HG02571 (cell line): ENCODE data around the gene CBX6.
"Not testable (repeated sequence)": the region's sequence is repeated elsewhere in the genome, so short reads cannot be mapped to it uniquely, and the experiment has no call there.

Source experiments
- ATAC-seq: cut with Tn5 transposase; IDR thresholded peaks from one replicate; pipeline ENCODE4 v1.9.1; 2021; ENCODE audit warnings: mild to moderate bottlenecking, moderate library complexity; ENCODE audit not compliant: unreplicated experiment

CBX6 gene

DNA sequence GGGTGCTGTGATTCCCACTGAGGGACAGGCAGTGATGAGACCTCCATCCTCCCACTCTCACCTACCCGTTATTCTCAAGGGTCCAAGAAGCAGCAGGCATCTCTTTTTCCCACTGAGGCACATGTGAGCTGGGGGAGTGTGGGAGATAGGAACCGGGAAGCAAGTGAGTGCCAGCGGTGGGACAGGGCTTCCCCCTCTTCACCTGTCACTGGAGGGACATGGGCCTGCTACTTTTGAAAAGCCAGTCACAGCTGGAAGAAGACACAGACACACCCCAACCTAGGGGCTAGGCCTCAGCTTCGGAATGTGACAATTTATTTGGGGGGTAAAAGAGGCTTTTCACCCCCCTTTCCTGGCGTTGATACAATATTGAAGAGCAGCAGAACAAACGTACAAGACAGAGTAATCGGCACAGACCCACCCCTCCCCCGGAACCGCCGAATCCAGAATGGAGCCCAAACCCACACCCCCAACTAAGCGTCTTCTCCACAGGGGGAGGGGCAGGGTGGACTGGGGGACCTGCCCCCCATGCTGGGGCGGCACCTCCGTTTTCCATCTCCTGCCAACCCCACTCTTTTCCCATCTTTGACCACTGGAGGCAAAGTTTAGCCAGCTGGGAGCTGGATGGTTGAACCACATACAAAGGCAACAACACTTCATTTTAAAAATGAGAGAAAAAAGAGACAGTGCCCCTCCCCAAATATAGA, 10.7 kb downstream of the CBX6 start:
- no peak for ATAC-seq

DNA sequence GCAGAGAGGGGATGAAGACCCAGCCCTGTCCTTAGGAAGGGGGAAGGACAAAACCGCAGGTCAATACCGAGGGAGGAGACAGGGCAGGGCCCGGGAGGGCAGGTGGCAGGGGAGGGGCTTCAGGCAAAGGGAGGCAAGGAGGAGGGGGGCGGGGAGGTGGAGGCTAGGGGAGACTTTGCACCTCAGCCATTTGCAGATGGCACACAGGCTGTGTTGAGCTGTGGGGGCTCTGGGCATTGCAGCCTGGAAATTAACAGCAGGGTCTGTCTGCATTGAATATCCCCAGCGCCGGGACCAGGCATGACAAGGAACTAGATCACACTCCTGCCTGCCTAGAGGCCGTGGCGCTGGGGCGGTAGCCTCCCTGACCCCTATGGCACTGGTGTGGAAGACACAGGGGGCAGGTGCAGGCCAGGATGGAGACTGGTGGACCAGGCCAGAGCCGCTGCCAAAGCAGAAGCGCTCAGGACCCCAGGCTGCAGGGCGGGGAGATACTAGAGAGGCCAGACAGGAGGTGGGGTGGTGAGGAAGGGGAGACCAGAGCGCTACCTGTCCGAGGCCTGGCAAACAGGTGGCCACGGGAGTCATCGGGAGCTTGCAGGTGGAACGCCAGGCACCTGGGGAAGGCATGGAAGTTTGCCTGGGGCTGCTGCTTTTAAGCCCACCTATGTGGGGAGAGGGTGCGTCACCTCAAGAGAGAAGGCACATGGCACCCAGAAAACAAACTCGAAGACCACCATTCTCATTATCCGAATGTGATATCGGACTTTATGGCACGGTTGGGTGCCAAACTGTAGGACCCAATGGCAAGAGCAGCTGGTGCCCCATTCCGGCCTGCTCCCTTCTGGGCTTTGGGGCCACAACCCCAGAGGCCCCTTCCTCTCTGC, 11.5 kb downstream of the CBX6 start:
- ATAC-seq = no peak

DNA sequence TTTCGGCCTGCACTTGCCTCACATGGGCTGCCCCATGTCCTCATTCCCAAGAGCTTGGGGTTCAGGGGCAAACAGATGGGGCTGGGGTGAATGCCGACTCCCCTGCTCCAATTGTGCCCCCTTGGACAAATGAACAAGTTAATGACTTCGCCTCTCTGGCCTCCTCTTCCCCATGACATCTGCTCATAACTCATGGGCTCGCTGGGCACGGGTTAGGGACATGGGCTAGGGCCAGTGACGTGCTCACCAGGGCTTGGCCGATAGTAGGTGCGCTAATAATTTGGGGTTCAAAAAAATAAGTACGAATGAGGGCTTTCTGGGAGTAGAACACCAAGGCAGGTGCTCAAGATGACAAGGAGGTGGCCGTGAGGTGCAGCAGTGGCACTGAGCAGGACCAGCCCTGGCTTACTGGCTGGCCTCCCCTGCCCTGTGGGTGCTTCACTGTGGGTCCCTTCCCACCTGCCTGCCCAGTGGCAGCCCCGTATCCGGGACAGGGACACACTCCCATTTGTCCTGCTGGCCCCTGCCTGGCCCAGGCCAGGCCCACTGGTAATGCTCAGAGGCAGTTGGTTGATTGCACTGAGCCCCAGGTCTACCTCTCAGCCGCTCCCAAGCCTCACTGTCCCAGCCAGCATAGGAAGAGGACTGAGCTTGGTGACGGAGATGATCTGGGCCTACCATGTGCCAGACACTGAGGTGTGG, 12.3 kb downstream of the CBX6 start:
- no peak for ATAC-seq

DNA sequence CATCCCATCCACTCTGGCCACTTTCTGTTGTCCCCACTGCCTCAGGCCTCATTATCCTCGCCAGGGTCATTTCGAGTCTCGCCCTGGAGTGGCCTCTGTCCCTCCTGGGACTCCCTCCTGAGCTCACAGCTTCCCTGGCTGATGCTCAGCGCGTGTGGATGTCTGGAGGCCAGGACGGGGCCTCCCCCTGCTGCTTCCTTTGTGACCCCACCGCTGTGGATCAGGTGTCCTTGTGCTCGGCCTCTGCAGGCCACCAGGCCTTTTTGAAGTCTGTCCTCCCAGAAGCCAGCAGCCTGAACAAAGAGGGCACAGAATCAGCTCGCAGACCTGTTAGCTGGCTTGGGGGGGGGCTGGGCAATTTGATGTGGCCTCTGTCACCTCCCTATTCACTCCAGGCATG, 13.5 kb downstream of the CBX6 start:
- no peak for ATAC-seq

DNA sequence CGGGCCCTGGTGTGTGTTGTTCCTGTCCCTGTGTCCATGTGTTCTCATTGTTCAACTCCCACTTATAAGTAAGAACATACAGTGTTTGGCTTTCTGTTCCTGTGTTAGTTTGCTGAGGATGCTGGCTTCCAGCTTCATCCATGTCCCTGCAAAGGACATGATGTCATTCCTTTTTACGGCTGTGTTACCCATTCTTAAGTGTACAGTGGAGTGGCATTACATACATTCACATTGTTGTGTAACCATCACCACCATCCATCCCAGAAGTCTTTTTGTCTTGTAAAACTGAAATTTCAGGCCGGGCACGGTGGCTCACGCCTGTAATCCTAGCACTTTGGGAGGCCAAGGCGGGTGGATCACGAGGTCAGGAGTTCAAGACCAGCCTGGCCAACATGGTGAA, 17.5 kb downstream of the CBX6 start:
- not testable (repeated sequence) for ATAC-seq

DNA sequence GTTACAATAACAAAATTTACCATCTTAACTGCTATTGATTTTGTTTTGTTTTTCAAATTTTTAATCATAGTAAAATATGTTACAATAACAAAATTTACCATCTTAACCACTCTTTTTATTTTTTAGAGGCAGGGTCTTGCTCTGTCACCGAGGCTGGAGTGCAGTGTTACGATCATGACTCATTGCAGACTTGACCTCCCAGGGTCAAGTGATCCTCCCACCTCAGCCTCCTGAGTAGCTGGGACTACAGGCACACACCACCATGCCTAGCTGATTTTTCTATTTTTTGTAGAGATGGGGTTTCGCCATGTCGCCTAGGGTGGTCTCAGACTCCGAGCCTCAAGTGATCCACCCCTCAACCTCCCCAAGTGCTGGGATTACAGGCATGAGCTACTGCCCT, 18.1 kb downstream of the CBX6 start:
- ATAC-seq = not testable (repeated sequence)

DNA sequence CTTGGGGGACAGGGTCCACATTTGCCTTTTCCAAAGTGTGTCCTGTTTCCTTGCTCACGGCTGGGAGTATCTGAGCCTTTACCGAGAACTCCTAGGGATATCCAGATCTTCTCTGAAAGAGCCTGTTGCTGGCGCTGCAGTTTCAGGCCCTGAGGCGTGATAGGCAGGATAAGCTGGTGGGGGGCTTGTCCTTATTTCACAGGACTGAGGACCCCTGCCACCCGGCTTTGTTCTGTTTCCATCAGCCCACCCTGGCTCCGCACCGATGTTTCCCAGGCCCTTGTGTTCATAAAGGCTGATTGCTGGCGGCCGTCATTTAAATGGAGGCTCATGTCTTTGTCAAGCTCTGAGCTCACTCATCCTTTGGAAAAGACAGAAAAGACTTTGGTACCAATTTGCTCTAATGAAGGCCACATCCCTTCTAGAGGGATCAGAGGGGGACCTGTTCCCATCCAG, 18.8 kb downstream of the CBX6 start:
- no peak for ATAC-seq

DNA sequence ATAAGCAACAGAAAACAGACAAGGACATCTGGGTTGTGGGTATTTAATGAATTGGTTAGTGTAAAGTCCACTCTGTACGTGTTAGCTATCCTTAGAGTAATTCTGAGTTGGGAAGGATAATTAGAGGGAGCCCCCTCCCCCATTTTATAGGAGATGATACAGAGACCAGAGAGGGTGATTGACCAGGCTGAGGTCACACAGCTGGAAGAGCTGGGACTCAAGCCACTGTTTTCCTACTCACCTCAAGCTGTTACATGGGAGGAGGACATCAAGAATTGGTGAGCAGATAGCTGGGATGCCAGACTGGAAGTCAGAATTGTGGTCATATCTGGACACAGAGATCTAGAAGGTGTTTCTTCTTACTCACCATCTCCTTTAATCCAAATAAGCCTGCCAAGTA, 19.5 kb downstream of the CBX6 start:
- no peak for ATAC-seq

DNA sequence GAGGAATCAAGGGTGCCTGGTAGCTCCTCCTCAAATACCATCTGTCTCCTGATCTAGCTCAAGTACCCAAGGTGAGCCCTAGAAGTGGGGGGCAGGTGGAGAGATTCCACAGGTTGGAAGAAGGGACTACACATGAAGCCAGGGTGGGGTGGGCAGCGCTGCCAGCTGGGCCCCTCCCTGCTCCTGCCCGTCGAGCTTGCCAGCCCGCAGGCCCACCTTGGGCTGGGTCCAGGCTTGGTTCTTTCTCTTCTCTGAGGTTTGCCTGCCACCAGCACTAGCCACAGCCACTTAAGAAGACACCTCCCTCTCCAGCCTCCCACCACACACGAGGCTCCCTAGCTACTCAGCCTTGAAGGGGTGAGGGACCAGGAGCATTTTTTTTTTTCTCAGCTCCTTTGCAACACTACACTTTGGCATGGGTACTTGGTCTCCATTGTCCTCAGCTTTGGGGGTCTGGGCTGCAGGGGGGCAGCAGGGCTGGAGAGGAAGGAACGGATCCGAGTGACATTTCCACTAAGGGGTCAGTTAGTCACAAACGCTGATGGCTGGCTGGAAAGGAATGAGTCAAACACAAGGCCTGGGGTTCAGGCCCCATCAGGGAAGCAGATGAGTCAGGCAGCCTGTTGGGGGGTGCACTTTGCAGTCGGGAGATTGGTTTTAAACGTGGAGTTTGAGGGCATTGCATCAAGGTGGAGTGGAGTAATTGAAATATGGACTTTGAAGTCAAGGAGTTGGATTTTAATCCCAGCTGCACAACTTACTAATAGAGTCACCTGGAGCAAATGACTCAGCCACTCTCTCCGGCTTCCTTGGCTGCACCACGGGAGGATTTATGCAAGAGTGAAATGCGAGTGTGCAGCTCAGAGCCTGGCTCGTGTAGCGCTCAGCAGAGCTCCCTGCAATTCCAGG, 20.8 kb downstream of the CBX6 start:
- ATAC-seq = no peak

DNA sequence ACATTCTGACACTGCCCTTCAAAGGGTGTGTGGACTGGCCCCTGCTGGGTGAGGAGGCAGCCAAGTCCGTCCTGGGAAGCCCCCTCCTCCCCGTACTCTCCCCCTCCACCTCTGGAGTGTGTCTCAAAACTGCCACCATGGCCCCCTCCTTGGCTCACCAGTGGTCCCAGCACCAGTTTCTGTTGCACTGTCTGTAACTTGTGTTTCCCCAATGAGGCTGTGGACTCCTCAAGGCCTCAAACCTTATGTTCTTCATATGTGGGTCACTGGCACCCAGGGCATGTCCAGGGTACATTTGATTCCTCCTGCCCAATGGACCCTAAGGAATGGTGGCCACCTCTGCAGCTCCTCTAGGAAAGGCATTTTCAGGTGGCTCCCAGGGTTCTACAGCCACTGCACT, 21.6 kb downstream of the CBX6 start:
- no peak for ATAC-seq

DNA sequence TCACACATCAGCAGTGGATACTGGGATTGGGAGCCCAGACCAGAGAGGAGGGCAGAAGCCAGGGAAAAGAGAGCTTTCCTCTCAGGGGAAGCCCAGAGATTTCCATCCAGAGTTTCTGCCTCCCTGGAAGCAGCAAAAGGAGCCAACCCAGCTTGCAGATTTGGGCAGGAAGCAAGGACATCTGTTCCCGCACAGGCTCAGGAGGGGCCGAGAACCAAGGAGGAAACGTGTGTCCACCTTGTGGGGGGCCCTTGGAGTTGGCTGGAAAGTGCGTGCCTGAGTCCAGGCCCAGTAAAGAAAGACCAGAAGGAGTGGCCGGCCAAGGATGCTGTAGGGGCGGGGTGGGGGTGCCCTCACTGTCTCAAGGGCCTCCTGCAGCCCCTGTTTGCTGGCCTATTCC, 22.2 kb downstream of the CBX6 start:
- ATAC-seq = no peak

DNA sequence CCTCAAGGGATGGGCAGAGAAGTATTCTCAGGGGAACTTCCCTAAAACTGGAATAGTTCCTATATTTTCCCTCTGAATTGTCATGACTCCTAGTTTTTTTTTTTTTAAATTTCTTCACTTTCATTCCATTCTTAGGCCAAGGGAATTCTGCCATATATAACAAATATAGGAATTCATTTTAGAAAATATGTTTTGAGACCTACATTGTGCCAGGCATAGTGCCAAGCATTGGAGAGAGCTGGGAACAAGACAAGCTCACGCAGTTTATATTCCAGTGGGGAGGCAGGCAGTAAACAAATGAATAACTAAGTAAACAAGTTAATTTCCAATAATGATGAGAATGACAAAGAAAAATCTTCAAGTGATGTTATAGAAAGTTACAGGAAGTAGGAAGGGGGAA, 25.6 kb downstream of the CBX6 start:
- no peak for ATAC-seq

DNA sequence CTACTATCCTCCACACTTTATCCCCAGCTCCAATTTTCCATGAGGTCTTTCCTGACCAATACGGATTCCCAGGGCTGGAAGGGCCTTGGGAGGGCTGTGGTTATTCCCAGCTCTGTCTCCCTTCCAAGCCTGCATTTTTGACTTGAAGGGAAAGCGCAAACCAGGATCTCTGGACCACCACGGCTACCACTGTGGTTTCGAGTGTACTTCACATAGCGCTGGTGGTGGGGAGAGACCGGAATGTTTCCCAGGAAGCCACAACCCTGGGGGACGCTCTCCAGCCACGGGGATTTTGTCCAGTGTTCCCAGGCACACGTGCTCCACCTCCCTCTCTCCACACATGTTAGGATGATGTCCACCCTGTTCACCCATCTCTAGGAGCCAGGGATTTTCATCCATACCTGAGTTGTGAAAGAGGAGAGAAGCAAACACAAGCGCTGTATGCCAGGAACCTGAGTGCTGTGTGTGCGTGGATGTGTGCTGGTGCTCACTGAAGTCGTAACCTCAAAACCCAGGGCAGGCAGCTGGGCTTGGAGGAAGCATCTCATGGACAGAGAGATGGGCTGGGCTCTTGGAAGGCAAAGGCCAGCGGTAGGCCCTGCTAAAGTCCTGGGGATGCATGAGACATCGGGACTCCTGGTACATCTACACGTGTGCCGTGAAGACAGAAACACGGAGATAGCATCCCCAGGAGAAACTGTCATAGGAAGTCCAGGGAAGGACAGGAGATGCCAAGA, 26.8 kb downstream of the CBX6 start:
- ATAC-seq = no peak

DNA sequence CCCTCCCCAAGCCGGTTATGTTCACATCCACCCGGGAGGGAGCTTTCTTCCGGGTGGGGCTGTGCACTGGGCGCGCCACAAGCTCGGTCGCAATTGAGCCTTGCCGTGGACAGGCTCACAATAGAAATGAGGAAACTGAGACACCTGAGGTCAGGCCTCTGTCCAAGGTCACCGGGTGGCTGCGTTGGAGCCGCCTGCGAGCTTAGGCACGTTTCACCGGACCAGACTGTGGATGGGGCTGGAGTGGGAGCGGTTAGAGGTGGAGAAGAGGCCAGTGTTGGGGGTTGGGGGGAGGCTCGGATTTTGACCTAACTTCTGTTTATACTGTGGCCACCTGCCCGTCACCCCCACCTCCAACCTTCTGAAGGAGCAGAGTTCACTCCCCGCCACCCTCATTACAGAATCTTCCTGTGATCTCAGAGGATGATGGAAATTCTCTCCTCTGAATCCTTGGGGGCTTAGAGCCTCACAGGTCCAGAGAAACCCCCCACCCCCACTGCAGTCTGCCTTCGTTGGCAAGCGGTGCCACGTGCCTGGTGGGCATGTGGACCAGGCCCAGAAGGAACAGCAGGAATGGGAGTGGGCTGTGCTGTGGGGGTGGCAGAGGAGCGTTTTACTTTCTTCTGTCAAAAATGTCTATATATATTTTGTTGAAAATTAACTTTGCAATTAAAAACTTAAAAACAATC, 27.6 kb downstream of the CBX6 start:
- no peak for ATAC-seq

DNA sequence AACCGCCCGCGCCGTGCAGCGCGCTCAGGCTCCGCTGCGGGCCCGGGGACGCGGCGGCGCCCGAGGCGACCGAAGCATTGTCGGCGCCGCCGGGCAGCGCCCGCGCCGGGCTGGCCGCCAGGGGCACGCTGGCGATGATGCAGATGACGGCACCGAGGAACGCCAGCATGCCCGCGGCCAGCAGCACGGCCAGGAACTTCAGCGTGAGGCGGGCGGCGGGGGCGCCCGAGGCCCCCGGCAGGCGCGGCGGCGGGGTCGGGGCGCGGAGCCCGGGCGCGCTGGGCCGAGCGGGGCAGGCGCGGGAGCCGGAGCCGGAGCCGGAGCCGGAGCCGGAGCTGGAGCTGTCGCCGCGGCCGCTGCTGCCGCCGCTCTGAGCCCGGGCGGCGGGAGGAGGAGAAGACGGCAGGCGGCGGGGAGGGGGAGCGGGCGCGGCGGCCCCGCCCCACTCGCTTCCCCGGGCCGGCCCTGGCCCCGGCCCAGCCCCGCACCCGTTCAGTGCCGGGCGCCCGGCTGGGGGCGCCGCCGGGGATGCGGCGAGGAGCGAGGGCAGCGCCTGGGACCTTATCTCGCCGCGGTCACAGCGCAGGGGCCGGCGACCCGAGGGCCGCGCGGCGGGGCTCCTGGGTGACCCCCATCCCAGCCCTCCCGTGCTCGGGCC, 28.2 kb downstream of the CBX6 start, which contains the start of gene NPTXR:
Gene NPTXR (minus strand): TSS at position 372 of the 658 bp plus-strand sequence.
- ATAC-seq = no peak

DNA sequence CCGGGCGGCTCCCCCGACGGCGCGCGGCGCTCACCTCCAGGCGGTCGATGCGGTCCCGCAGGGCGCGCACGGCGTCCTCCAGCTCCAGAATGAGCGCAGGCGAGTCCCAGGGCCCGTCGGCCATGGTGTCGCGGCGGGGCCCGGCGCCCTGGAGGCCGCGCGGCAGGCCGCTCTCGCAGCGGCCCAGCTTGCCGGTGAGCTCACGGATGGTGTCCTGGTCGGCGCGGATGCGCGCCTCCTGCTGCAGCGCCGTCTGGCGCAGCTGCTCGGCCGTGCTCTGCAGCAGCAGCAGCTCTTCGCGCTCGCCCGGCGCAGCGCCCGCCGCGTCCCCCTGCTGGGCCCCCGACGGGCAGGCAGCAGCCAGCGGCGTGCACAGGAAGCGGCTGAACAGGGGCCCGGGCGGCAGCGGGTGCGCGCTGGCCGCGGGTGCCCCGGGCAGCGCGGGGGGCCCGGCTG, 28.8 kb downstream of the CBX6 start:
- no peak for ATAC-seq

DNA sequence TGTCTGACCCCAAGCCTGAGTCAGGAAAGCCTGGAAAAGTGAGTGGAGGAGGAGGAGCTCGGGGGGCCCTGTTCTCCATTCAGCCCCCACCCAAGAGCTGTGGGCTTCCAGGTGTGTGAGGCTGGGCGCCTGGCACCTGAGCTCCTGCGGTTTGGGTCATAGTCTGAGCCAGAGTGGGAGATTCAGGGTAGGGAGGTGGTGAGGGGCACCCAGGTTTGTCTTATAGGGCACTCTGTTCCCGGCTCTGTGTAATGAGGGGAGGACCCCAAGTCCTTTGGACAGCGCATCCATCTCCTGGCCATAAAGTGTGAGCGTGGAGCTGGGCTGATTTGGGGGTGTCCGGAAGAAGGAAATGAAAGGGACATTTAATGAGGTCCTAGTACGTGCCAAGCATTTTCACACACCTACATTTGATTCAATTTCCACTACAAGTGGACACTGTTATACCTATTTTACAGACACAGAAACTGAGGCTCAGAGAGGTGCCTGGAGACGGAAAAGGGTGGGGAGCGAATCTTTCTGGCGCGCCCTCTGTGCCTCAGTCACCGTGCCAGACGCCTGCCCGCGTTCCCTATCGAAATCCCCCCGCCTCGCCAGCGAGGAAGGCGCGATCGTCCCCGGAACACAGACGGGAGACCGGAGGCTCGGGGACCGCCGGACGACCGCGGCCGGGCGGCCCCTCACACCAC, 29.4 kb downstream of the CBX6 start:
- ATAC-seq = no peak

DNA sequence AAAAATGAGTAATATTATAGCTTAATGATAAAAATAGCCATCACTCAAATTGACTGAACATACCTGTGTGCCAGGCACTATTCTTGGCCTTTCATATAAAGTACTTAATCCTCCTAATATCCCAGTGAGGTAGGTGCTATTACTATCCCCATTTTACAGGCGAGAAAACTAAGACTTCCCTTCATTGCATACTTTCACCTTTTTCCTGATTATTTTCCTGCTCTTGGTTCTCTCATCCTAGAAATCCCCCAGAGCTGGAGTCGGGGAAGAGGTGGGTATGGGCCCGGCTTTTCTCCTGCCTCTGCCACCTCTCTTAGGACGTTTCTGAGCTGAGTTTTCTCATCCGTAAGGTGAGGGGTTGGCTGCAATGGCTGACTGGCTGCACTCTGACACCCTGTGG, 30.4 kb downstream of the CBX6 start:
- no peak for ATAC-seq
